Breast epithelium (tissue), 4 donors: ENCODE data around the gene KIF1A. TPM values are rescaled to one million over a fixed set of nuclear protein-coding genes. Genes with fewer than 3 reads are reported as not detected.

Source experiments
- DNase-seq, 2 donors: peaks; one replicate each; pipeline ENCODE4 v3.0.0-alpha.2; 2019; ENCODE audit warnings: low spot score in 2 of 2
- H3K27ac ChIP-seq, 2 donors: fragments of 200-600 bp; sonication (generic) in 1 of 2; one replicate each; pipeline ENCODE4 v1.5.1; 2016 to 2019; ENCODE audit warnings: mild to moderate bottlenecking in 1 of 2
- H3K27me3 ChIP-seq, 2 donors: fragments of 200-600 bp; sonication (generic) in 1 of 2; one replicate each; pipeline versions ENCODE4 v1.5.1 to v1.6.0; 2017 to 2019; ENCODE audit warnings: control low read depth in 1 of 2, mild to moderate bottlenecking in 1 of 2
- H3K36me3 ChIP-seq: fragments of 200-600 bp; one replicate; pipeline ENCODE4 v1.5.1; 2019
- H3K4me1 ChIP-seq, 2 donors: fragments of 200-600 bp; sonication (generic); one replicate each; pipeline ENCODE4 v1.5.1; 2016 to 2019; ENCODE audit warnings: control low read depth in 1 of 2
- H3K4me3 ChIP-seq, 3 donors: fragments of 200-600 bp; sonication (generic); 1 replicate in 2 of 3; 2 replicates in 1 of 3; pipeline ENCODE4 v1.5.1; 2016 to 2019; ENCODE audit warnings: mild to moderate bottlenecking in 3 of 3, moderate library complexity in 2 of 3
- H3K9me3 ChIP-seq, 2 donors: fragments of 200-600 bp; sonication (generic) in 1 of 2; one replicate each; pipeline ENCODE4 v1.5.1; 2016 to 2019; ENCODE audit warnings: control low read depth in 1 of 2
- CTCF ChIP-seq, 3 donors: fragments of 450-650 bp; IDR thresholded peaks; one replicate each; pipeline ENCODE4 v1.5.1; 2016 to 2017; ENCODE audit warnings: antibody characterized with exemption in 3 of 3, mild to moderate bottlenecking in 3 of 3, moderate library complexity in 3 of 3
- POLR2A ChIP-seq: fragments of 450-650 bp; IDR thresholded peaks from one replicate; pipeline ENCODE4 v1.6.1; 2016; ENCODE audit warnings: antibody characterized with exemption, mild to moderate bottlenecking, moderate library complexity
- POLR2AphosphoS5 ChIP-seq, 3 donors: sonication (generic); formaldehyde crosslinking; IDR thresholded peaks; one replicate each; pipeline ENCODE4 v1.6.1; 2017; ENCODE audit warnings: antibody characterized with exemption in 3 of 3
- intact Hi-C: fragments of 100-400 bp; cut with DNase I; formaldehyde crosslinking; loops from one replicate; pipeline ENCODE4 v1.15.1; 2023; ENCODE audit warnings: low total_unique reads
- total RNA-seq, 3 donors: library from RNA; depleted of rRNA; stranded (reverse); fragments of >200 nt; gene quantifications; one replicate each; pipeline ENCODE4 v1.1.0, GENCODE V29; 2016

The KIF1A gene
- total RNA-seq, 3 donors from 2014 or later: under 0.01 to 0.29 TPM; not detected in 1

DNA sequence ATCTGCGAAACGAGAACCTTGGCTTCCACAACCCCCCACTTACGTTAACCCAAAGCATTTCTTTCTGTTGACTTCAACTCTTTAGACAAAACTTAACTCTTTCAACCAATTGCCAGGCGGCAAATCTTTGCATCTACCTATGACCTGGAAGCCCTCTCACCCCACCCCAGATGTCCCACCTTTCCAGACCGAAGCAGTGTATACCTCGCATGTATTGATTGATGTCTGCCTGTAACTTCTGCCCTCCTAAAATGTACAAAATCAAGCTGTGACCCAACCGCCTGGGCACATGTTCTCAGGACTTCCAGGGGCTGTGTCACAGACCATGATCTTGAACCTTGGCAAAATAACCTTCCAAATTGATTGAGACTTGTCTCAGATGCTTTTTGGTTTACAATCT, 149.6 kb downstream of the KIF1A start:
- intact Hi-C loops: no loop called here
- TF ChIP-seq POLR2A (no peak), CTCF (IDR thresholded peaks at IDR 0.05) (no peak), POLR2AphosphoS5 (IDR thresholded peaks at IDR 0.05) (no peak)
- DNase-seq: no peak
- Histone ChIP-seq H3K9me3 (no peaks in the 10 kb centered on the region), H3K4me3 (no peak overlapping the region), H3K27me3 (peaks cover 0 to 20% of the 10 kb centered on the region in 2 donors), H3K4me1 (no peaks in the 10 kb centered on the region), H3K36me3 (no peaks in the 10 kb centered on the region), H3K27ac (no peak overlapping the region)

GRCh38 chr2:240664622-240665021, 155.4 kb downstream of the KIF1A start:
- Histone ChIP-seq H3K4me1 (no peaks in the 10 kb centered on the region), H3K27ac (no peak overlapping the region), H3K27me3 (no peaks in the 10 kb centered on the region), H3K4me3 (no peak overlapping the region), H3K36me3 (no peaks in the 10 kb centered on the region), H3K9me3 (peaks cover 0 to 11% of the 10 kb centered on the region in 2 donors)
- intact Hi-C loops: no loop called here
- TF ChIP-seq POLR2AphosphoS5 (IDR thresholded peaks at IDR 0.05): no peak
- no peak for DNase-seq

Other genes starting within 250 kb of the KIF1A start
- 10 to 100 TPM; 17.0 to 26.2 (median 25.5) TPM for gene CAPN10, start 233.5 kb downstream of the KIF1A start, total RNA-seq
- 1 to 10 TPM; 1.6 to 4.7 (median 2.6) TPM for gene GPR35, start 194.7 kb downstream of the KIF1A start, total RNA-seq
- gene AQP12B, start 137.3 kb downstream of the KIF1A start, total RNA-seq: not detected
- not detected for gene AQP12A, start 128.4 kb downstream of the KIF1A start, total RNA-seq
- gene AGXT, start 48.6 kb upstream of the KIF1A start, total RNA-seq: under 1 TPM in 1 of 3 donors, not detected in 2; under 0.01 TPM
- 1 to 10 TPM in 1 of 3 donors, under 1 TPM in 1, not detected in 1; 0.15 to 2.3 TPM for gene MAB21L4, start 75.9 kb upstream of the KIF1A start, total RNA-seq
- under 1 TPM in 1 of 3 donors, not detected in 2; 0.33 TPM for gene CROCC2, start 86.1 kb upstream of the KIF1A start, total RNA-seq
- gene SNED1, start 178.4 kb upstream of the KIF1A start, total RNA-seq: 10 to 100 TPM; 27.1 to 46.9 (median 35.2) TPM